ENCODE results near the gene EOMES.

DNA sequence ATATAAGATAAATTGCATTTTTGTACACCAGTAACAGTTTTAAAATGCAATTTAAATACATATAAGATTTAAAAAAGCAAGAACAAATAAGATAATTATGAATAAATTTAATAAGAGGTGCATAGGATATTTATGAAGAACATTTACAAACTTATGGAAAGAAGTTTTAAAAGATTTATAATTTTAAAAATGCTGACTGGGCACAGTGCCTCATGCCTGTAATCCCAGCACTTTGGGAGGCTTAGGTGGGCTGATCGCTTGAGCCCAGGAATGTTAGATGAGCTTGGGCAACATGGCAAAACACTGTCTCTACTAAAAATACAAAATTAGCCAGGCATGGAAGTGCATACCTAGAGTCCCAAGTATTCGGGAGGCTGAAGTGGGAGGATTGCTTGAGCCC is 37.8 kb downstream of the EOMES start:
- TF ChIP-seq, protein P1, sequence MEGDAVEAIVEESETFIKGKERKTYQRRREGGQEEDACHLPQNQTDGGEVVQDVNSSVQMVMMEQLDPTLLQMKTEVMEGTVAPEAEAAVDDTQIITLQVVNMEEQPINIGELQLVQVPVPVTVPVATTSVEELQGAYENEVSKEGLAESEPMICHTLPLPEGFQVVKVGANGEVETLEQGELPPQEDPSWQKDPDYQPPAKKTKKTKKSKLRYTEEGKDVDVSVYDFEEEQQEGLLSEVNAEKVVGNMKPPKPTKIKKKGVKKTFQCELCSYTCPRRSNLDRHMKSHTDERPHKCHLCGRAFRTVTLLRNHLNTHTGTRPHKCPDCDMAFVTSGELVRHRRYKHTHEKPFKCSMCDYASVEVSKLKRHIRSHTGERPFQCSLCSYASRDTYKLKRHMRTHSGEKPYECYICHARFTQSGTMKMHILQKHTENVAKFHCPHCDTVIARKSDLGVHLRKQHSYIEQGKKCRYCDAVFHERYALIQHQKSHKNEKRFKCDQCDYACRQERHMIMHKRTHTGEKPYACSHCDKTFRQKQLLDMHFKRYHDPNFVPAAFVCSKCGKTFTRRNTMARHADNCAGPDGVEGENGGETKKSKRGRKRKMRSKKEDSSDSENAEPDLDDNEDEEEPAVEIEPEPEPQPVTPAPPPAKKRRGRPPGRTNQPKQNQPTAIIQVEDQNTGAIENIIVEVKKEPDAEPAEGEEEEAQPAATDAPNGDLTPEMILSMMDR (IDR thresholded peaks at IDR 0.05): no peak
- TF ChIP-seq POLR2A (IDR thresholded peaks at IDR 0.05): no peak
